Measurements from ENCODE around the gene ATXN7L2.
"Not testable (repeated sequence)": the region's sequence is repeated elsewhere in the genome, so short reads cannot be mapped to it uniquely, and the experiment has no call there.

ATXN7L2 gene
- total RNA-seq, result 31.3 to 37.1 (median 36.5) reads per million in 4 donors

- DNase-seq, result peak; percentile 88 to 95 (median 90)
Observed at GRCh38 chr1:109483672-109484518, at the start of gene ATXN7L2. TSS of gene ATXN7L2 (plus strand) at chr1:109483905. CDS start at chr1:109483954, 49 bp downstream.

GRCh38 chr1:109434484-109434883 lies 49.2 kb upstream of the ATXN7L2 start:
- no peak for DNase-seq

GRCh38 chr1:109438798-109439297 lies 44.9 kb upstream of the ATXN7L2 start:
- DNase-seq, result no peak

GRCh38 chr1:109441069-109441468 lies 42.6 kb upstream of the ATXN7L2 start:
- DNase-seq, result no peak

- no peak for DNase-seq
Observed at GRCh38 chr1:109443476-109443875, 40.2 kb upstream of the ATXN7L2 start.

- DNase-seq, result no peak
Observed at GRCh38 chr1:109444346-109444745, 39.4 kb upstream of the ATXN7L2 start.

- DNase-seq, result not testable (repeated sequence)
Observed at GRCh38 chr1:109445949-109446695, 37.6 kb upstream of the ATXN7L2 start.

- no peak for DNase-seq
Observed at GRCh38 chr1:109447524-109447923, 36.2 kb upstream of the ATXN7L2 start.

- DNase-seq, result no peak
Observed at GRCh38 chr1:109454497-109455133, 29.1 kb upstream of the ATXN7L2 start.

- DNase-seq, result no peak
Observed at GRCh38 chr1:109457819-109458218, 25.9 kb upstream of the ATXN7L2 start.

GRCh38 chr1:109466125-109466451 lies 17.6 kb upstream of the ATXN7L2 start:
- no peak for DNase-seq

GRCh38 chr1:109466452-109467300 lies 17.0 kb upstream of the ATXN7L2 start, which contains the start of gene SYPL2:
TSS of gene SYPL2 (plus strand) at chr1:109466546. CDS start at chr1:109466844, 298 bp downstream.
- no peak for DNase-seq

GRCh38 chr1:109467301-109467777 lies 16.4 kb upstream of the ATXN7L2 start:
- no peak for DNase-seq

GRCh38 chr1:109468061-109468460 lies 15.6 kb upstream of the ATXN7L2 start:
- no peak for DNase-seq

GRCh38 chr1:109468903-109469302 lies 14.8 kb upstream of the ATXN7L2 start:
- DNase-seq, result no peak

- DNase-seq, result no peak
Observed at GRCh38 chr1:109470245-109470644, 13.5 kb upstream of the ATXN7L2 start.

GRCh38 chr1:109472779-109473178 lies 10.9 kb upstream of the ATXN7L2 start:
- no peak for DNase-seq

GRCh38 chr1:109473284-109474057 lies 10.2 kb upstream of the ATXN7L2 start:
- DNase-seq, result not testable (repeated sequence)

GRCh38 chr1:109474697-109475096 lies 9.0 kb upstream of the ATXN7L2 start:
- no peak for DNase-seq

- no peak for DNase-seq
Observed at GRCh38 chr1:109475261-109475660, 8.4 kb upstream of the ATXN7L2 start.

GRCh38 chr1:109476825-109477224 lies 6.9 kb upstream of the ATXN7L2 start:
- DNase-seq, result no peak

Measured in T-helper 1 cell (primary cell).